Stimulated activated CD8-positive, alpha-beta memory T cell treated with anti-CD3 and anti-CD28 coated beads, Interleukin-4, amount 100 ng/mL, for 48 hours (primary cell): Measurements from ENCODE around the gene SFPQ.

ENCODE experiments used
- DNase-seq: peaks from one replicate; pipeline ENCODE4 v3.0.0-alpha.2; 2020

Gene SFPQ

DNA sequence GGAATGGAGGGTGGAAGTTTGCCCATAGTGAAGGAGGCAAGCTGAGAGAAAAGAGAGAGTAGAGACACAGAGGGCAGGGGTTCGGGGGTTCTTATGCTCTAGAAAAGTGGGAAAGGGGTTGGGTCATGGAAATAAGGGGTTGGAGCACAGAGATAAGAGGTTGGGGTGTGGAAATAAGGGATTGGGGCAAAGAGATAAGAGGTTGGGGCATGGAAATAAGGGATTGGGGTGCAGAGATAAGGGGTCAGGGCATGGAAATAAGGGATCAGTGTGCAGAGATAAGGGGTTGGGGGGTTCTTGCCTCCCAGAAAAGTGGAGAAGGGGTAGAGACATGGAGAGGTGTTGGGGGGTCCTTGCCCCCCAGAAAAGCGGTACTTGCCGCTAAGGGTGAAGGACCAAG lies 56.2 kb downstream of the SFPQ start:
- no peak for DNase-seq
